ENCODE data around the gene EHBP1L1.
A peak's percentile ranks its signal among the peaks of the same experiment; 100 is the strongest.

Gene EHBP1L1

GRCh38 chr11:65580031-65580692, 4.3 kb downstream of the EHBP1L1 start:
- DNase-seq, result no peak

DNA sequence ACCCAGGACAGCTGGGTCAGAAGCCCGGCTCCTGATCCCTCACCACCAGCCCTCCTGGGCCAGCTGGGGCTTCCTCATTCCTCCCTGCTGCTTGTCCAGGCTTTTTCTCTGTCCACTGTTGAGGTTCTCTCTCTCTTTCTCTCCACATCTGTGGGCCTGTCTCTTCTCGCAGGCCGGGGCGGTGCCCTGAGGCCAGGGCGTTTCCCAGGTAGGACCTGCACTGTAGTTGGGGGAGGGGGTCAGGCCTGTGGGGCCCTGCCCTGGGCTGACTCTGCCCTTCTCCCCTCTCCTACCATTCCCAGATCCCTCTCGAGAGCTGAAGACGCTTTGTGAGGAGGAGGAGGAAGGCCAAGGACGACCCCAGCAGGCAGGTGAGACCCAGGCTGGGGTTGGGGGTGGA, 4.9 kb downstream of the EHBP1L1 start:
- no peak for DNase-seq

DNA sequence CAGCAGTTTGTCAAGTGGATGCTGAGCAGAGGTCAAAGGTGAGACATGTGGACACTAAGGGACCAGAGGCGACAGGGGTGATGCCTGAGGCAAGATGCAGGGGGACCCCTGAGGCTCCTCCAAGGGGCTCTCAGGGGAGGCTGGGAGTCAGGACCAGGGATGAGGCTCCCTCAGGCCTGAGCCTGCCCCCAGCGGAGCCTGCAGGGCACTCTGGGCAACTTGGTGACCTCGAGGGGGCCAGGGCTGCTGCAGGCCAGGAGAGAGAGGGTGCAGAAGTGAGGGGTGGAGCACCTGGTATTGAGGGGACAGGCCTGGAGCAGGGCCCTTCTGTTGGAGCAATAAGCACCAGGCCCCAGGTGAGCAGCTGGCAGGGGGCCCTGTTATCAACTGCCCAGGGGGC, 6.1 kb downstream of the EHBP1L1 start:
- DNase-seq, result no peak

DNA sequence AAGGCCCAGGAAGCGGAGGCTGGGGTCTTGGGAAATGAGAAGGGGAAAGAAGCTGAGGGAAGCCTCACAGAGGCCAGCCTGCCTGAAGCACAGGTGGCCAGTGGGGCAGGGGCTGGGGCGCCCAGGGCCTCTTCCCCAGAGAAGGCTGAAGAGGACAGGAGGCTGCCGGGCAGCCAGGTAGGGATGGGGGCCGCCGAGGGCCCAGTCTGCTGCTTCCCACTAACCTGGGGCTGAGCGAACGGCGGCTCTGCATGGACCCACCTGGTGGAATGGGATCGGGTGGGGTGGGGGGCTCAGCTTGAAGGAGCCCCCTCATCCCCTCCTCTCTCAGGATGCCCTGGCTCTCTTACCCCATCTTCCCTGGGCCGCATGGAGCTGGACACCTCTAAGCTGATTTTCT, 7.7 kb downstream of the EHBP1L1 start:
- DNase-seq, result no peak

DNA sequence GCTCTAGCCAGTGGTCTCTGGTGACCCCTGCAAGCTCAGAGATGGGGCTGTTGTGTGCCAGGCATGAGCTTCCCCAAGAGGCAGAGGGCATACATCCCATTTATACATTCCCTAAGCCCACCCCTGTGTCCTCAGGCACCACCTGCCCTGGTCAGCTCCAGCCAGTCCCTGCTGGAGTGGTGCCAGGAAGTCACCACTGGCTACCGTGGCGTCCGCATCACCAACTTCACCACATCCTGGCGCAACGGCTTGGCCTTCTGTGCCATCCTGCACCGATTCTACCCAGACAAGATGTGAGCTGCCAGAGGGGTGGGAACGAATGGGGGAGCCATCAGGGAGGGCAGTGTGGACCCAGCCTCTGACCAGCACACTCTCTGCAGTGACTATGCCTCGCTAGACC, 8.3 kb downstream of the EHBP1L1 start:
- no peak for DNase-seq

GRCh38 chr11:65584723-65585171, 8.9 kb downstream of the EHBP1L1 start:
- DNase-seq, result no peak

- no peak for DNase-seq
Measured at GRCh38 chr11:65585396-65586246, 9.8 kb downstream of the EHBP1L1 start.

DNA sequence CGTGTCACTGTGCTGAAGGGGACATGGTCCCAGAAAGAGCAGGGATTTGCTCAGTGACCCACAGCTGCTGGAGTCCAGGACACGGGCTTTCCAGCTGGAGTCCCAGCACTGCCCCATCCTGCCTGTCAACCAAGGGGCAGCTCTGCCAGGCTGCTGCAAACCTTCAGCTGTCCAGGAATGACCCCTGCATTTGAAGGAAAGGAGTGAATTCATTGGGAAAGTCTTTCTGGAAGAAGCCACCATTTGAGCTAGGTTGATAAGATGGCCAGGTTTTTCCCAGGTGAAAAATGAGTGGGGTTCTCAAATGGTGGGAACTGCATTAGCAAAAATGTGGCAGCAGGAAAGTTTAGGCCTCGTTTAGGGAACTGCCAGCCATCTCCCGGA, 10.4 kb downstream of the EHBP1L1 start:
- DNase-seq, result no peak

DNA sequence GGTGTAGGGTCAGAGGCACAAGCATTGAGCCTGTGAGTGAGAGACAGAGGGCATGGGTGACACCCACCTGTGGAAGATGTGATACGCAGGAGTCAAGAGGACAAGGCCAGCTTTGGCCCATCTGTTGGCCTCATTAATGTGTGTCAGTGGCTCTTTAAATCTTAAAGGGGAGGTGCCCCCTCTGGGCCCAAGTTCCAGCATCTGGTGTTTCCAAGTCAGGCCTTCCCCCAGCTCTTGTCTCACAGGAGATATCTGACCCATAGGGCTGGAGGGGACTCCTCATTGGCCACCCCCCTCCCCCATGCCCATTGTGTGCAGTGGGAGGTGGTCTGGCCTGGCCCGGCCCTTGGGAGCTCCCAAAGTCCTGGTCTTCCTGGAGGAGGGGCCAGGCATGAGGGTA, 10.8 kb downstream of the EHBP1L1 start:
- no peak for DNase-seq

- peak; percentile 24 to 56 for DNase-seq
Measured at GRCh38 chr11:65588199-65589054, 12.6 kb downstream of the EHBP1L1 start.

- no peak for DNase-seq
Measured at GRCh38 chr11:65589444-65590239, 13.8 kb downstream of the EHBP1L1 start.

- DNase-seq, result no peak
Measured at GRCh38 chr11:65590240-65590738, 14.4 kb downstream of the EHBP1L1 start.

- no peak for DNase-seq
Measured at GRCh38 chr11:65591939-65592857, 16.3 kb downstream of the EHBP1L1 start.

DNA sequence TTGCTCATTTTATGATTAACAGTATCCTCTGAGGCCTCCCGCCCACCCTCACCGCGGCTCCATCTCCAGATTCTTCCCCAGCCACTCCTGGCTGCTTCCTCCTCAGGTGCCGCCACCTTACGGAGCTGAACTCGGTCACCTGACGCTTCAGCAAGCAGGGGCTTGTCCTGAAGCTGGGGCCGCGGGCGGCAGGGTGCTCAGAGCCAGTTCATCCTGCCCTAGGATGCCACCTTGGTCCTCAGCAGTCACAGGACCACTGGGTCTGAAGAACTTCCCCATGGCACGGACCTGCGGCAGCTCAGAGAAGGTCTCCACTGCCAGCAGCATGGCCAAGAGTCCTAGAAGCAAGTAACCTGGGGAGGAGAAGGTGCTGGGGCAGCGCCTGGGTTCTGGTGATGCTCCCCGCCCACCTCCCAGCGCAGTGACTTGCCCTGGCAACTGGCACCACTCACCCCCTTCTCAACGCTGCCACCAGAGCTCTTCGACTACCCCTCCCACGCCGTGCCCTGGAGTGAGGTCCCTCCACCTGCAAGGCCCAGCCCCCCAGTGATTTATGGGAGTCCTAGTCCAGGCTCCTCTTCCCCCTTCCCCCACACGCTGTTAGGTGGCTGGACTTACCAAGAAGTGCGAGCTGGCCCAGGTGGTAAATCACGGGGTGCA, 17.1 kb downstream of the EHBP1L1 start:
- no peak for DNase-seq

GRCh38 chr11:65593518-65594414, 17.9 kb downstream of the EHBP1L1 start:
- DNase-seq, result no peak

- DNase-seq, result no peak
Measured at GRCh38 chr11:65595131-65595530, 19.3 kb downstream of the EHBP1L1 start.

- no peak for DNase-seq
Measured at GRCh38 chr11:65595543-65596281, 19.9 kb downstream of the EHBP1L1 start, which contains the start of gene KCNK7. KCNK7 (minus strand) TSS chr11:65595800; CDS start chr11:65595772, 28 bp downstream.

DNA sequence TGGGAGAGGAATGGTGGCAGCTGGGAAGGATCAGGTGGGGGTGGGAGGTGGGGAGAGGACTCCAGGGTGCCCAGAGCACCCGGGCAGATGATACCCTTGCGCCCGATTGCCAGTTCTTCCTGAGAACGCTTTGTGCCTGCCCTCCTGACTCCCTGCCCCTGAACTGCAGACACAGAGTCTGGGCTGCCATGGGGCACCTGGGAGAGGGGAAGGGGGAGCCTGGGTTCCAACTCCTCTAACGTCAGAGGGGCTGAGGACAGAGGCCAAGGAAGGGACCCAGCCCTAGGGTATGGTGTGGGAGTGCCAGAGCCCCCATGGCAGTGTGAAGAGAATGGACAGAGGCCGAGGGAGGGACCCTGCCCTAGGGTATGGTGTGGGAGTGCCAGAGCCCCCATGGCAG, 20.7 kb downstream of the EHBP1L1 start:
- no peak for DNase-seq

DNA sequence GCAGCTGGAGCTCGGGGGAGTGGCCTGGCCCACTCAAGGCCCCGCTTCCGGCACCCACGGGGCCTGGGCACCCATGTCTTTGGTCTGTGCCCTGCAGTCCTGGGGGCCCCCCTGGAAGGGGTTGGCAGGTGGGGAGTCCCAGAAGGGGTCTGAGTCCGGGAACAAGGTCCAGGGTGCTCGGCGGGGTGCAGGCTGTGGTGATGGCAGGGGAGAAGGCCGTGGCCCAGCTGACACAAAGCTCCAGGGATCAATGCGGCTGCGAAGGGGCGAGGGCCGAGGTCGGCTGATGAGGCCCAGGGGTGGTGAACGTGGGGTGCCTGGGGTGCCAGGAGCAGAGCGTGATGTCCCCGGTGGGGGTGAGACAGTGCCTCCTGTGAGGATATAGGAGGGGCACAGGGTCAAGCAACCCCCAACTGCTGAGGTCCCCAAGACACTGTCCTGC, 22.4 kb downstream of the EHBP1L1 start:
- no peak for DNase-seq
